K562 (cell line): ENCODE measurements around the gene MAGEB4. TPM values are rescaled to one million over a fixed set of nuclear protein-coding genes. Genes with fewer than 3 reads are reported as not detected.

ENCODE experiments used
- ARID1B ChIP-seq: fragments of 450-650 bp; IDR thresholded peaks from 2 replicates; pipeline ENCODE4 v1.6.1; 2016; ENCODE audit warnings: antibody characterized with exemption, mild to moderate bottlenecking, inconsistent platforms
- ARID2 ChIP-seq: fragments of 450-650 bp; IDR thresholded peaks from 2 replicates; pipeline ENCODE4 v1.6.1; 2017; ENCODE audit warnings: antibody characterized with exemption, mild to moderate bottlenecking
- ARID3B ChIP-seq: fragments of 250-450 bp; sonication (Bioruptor Pico); IDR thresholded peaks from 2 replicates; pipeline ENCODE4 v1.4.0; 2020; ENCODE audit warnings: borderline replicate concordance
- CXXC5 ChIP-seq: fragments of 250-450 bp; sonication (Bioruptor Pico); IDR thresholded peaks from 2 replicates; pipeline ENCODE4 v1.8.0; 2022; ENCODE audit warnings: inconsistent platforms, mild to moderate bottlenecking, moderate library complexity
- ETV1 ChIP-seq: fragments of 450-650 bp; conservative IDR thresholded peaks from 2 replicates; pipeline ENCODE4 v1.6.1; 2016; ENCODE audit warnings: missing genetic modification characterization, control low read depth, low read depth, missing compliant biosample characterization
- FOXA1 ChIP-seq: fragments of 450-650 bp; IDR thresholded peaks from 2 replicates; pipeline ENCODE4 v1.6.1; 2016; ENCODE audit warnings: mild to moderate bottlenecking, borderline replicate concordance
- HNRNPUL1 ChIP-seq: fragments of 200-400 bp; formaldehyde crosslinking; IDR thresholded peaks from 2 replicates; pipeline ENCODE4 v1.6.1; 2017; ENCODE audit warnings: low read length
- ILF3 ChIP-seq: fragments of 450-650 bp; IDR thresholded peaks from 2 replicates; pipeline ENCODE4 v1.6.1; 2018; ENCODE audit warnings: antibody characterized with exemption, mild to moderate bottlenecking, moderate library complexity, borderline replicate concordance
- IRF1 ChIP-seq: sonication (generic); formaldehyde crosslinking; IDR thresholded peaks from 2 replicates; pipeline ENCODE4 v1.8.0; 2022; ENCODE audit warnings: missing genetic modification reagents, mild to moderate bottlenecking, borderline replicate concordance
- IRF2 ChIP-seq: sonication (generic); formaldehyde crosslinking; IDR thresholded peaks from 2 replicates; pipeline ENCODE4 v1.8.1; 2022; ENCODE audit warnings: mild to moderate bottlenecking, missing genetic modification reagents
- KDM4B ChIP-seq, 2 experiments: fragments of 450-650 bp in 1 of 2; sonication (generic) in 1 of 2; IDR thresholded peaks; 2 replicates each; pipeline ENCODE4 v1.6.1; 2016 to 2017; ENCODE audit warnings: borderline replicate concordance in 2 of 2, antibody characterized with exemption in 1 of 2, low read depth in 1 of 2, mild to moderate bottlenecking in 1 of 2
- KLF10 ChIP-seq: fragments of 250-450 bp; sonication (Bioruptor Pico); IDR thresholded peaks from 2 replicates; pipeline ENCODE4 v1.6.1; 2021; ENCODE audit warnings: matching md5 sums
- MEF2D ChIP-seq: conservative IDR thresholded peaks from 2 replicates; pipeline ENCODE4 v1.6.1; 2016; ENCODE audit warnings: low read depth, missing genetic modification characterization, missing compliant biosample characterization
- NCOA1 ChIP-seq: fragments of 450-650 bp; IDR thresholded peaks from 2 replicates; pipeline ENCODE4 v1.6.1; 2016; ENCODE audit warnings: low read depth
- NR2C2 ChIP-seq, 2 experiments: fragments of 200-800 bp in 1 of 2; sonication (Bioruptor generic) in 1 of 2; sonication (generic) in 1 of 2; formaldehyde crosslinking in 1 of 2; IDR thresholded peaks; 2 replicates each; pipeline versions ENCODE4 v1.6.1 to v1.8.0; 2016 to 2022; ENCODE audit warnings: mild to moderate bottlenecking in 1 of 2, missing compliant biosample characterization in 1 of 2, missing genetic modification characterization in 1 of 2, missing genetic modification reagents in 1 of 2
- PHTF2 ChIP-seq: fragments of 250-450 bp; sonication (Bioruptor Pico); IDR thresholded peaks from 2 replicates; pipeline ENCODE4 v1.5.0; 2021; ENCODE audit warnings: mild to moderate bottlenecking
- RBM14 ChIP-seq: fragments of 200-400 bp; formaldehyde crosslinking; IDR thresholded peaks from 2 replicates; pipeline ENCODE4 v1.6.1; 2018; ENCODE audit warnings: low read depth, mild to moderate bottlenecking, low read length, moderate library complexity, borderline replicate concordance; ENCODE audit not compliant: insufficient read depth
- SLC30A9 ChIP-seq: fragments of 250-450 bp; sonication (Bioruptor Pico); IDR thresholded peaks from 2 replicates; pipeline ENCODE4 v1.8.0; 2022; ENCODE audit warnings: mild to moderate bottlenecking, moderate library complexity
- TGIF2 ChIP-seq: sonication (generic); formaldehyde crosslinking; IDR thresholded peaks from 2 replicates; pipeline ENCODE4 v1.8.1; 2022; ENCODE audit warnings: mild to moderate bottlenecking, missing genetic modification reagents, moderate library complexity
- VEZF1 ChIP-seq: fragments of 200-800 bp; sonication (Bioruptor generic); IDR thresholded peaks from 2 replicates; pipeline ENCODE4 v1.6.1; 2017; ENCODE audit warnings: missing genetic modification characterization, missing compliant biosample characterization
- ZBTB43 ChIP-seq: sonication (generic); formaldehyde crosslinking; IDR thresholded peaks from 2 replicates; pipeline ENCODE4 v1.8.0; 2023; ENCODE audit warnings: mild to moderate bottlenecking, missing genetic modification reagents
- ZNF197 ChIP-seq: fragments of 200-800 bp; sonication (Bioruptor generic); IDR thresholded peaks from 2 replicates; pipeline ENCODE4 v1.6.1; 2016; ENCODE audit warnings: low read depth, missing genetic modification characterization, missing compliant biosample characterization
- ZNF282 ChIP-seq: sonication (generic); formaldehyde crosslinking; IDR thresholded peaks from 2 replicates; pipeline ENCODE4 v1.8.1; 2023; ENCODE audit warnings: missing genetic modification reagents
- ZNF780A ChIP-seq: fragments of 250-450 bp; sonication (Bioruptor Pico); IDR thresholded peaks from 2 replicates; pipeline ENCODE4 v1.5.0; 2021; ENCODE audit warnings: mild to moderate bottlenecking
- polyA plus RNA-seq, 8 experiments: library from polyadenylated mRNA; depleted of rRNA in 4 of 8; stranded (reverse) in 5 of 8; unstranded in 3 of 8; fragments of >200 nt; fragmentation: Nextera tagmentation in 2 of 8; fragmentation: Illumina TruSeq in 1 of 8; extraction: Ambion mirVana in 2 of 8; extraction: Trizol in 1 of 8; gene quantifications; 2 replicates each; pipeline versions ENCODE4 v1.2.1 to v1.2.3, GENCODE V29; 2011 to 2014; ENCODE audit warnings: inconsistent platforms in 1 of 8, missing spikeins in 1 of 8
- total RNA-seq, 7 experiments: library from RNA; depleted of rRNA in 6 of 7; stranded (reverse); fragments of >200 nt in 6 of 7; fragmentation: Illumina TruSeq in 2 of 7; extraction: Trizol in 2 of 7; gene quantifications; 2 replicates each; pipeline versions ENCODE4 v1.2.1 to v1.2.3, GENCODE V29; 2011 to 2021; ENCODE audit warnings: low replicate concordance in 1 of 7

Gene MAGEB4
- total and polyA plus RNA-seq, 9 of the 15 experiments (the other 6 are each of a cell fraction or from before 2014, with no cell fraction given), result 0.04 to 0.09 (median 0.06) TPM; not detected in 6

DNA sequence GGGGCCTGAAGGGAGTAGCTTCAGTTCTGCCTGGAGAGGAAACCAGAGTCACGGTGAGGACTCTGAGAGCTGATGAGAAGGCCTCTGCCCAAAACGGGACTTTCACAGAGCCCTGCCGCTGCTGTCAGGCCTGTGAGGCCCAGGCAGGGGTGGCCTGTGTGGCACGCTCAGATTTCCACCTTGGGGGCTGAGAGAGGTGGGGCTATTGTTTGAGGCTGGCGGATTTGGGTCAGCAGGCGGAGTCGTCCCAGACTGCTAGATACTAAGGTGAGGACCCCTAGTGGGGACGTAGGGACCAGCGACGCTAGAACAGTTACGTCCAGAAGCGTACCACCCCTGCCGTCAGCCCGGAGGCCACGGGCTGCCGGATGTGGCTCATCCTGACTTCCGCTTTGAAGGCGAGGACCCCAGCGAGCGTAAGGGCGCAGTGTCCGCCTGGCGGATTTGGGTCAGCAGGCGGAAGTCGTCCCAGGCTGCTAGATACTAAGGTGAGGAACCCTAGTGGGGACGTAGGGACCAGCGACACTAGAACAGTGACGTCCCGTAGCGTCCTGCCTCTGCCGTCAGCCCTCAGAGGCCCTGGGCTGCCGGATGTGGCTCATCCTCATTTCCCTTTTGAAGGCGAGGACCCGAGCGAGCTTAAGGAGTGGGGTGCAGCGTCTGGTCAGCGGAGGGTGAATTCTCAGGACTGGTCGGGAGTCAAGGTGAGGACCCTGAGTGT lies 5.1 kb downstream of the MAGEB4 start, which contains the start of gene MAGEB1 (continued):
- TF ChIP-seq KDM4B (IDR thresholded peaks at IDR 0.05; ENCODE audit: borderline replicate concordance in 2 of 2, low read depth in 1 of 2) (no peak), RBM14 (no peak), NR2C2 (CRISPR knock-in tag; IDR thresholded peaks at IDR 0.05) (no peak; the same call in 1 of the 2 replicates), NR2C2 (tag; IDR thresholded peaks at IDR 0.05) (peak; percentile 61; the same call in 1 of the 2 replicates), ZNF780A (CRISPR knock-in tag) (no peak), IRF1 (CRISPR knock-in tag) (no peak), ILF3 (no peak), TGIF2 (CRISPR knock-in tag) (no peak), MEF2D (tag) (no peak), ZNF282 (CRISPR knock-in tag) (no peak), FOXA1 (no peak), CXXC5 (CRISPR knock-in tag) (peak; percentile 77), HNRNPUL1 (no peak), ZNF197 (no peak), ETV1 (tag) (peak; percentile 85), ARID2 (no peak), PHTF2 (no peak), ARID1B (no peak), VEZF1 (peak; percentile 49; the same call in 1 of the 2 replicates), ARID3B (CRISPR knock-in tag) (no peak), NCOA1 (peak; percentile 77; the same call in 1 of the 2 replicates), KLF10 (CRISPR knock-in tag) (no peak), SLC30A9 (no peak), IRF2 (CRISPR knock-in tag) (no peak), ZBTB43 (no peak)
